HEK293T (cell line): ENCODE data around the gene WDR54.

Experiments used
- BHLHE40 ChIP-seq: fragments of 450-650 bp; IDR thresholded peaks from 2 replicates; pipeline ENCODE4 v1.6.1; 2016; ENCODE audit warnings: mild to moderate bottlenecking, moderate library complexity, borderline replicate concordance
- ELF4 ChIP-seq: fragments of 450-650 bp; IDR thresholded peaks from 2 replicates; pipeline ENCODE4 v1.6.1; 2017; ENCODE audit warnings: antibody characterized with exemption
- SP1 ChIP-seq: fragments of 450-650 bp; IDR thresholded peaks from 2 replicates; pipeline ENCODE4 v1.6.1; 2017
- SUZ12 ChIP-seq: fragments of 450-650 bp; IDR thresholded peaks from 2 replicates; pipeline ENCODE4 v1.6.1; 2016; ENCODE audit warnings: mild to moderate bottlenecking

- TF ChIP-seq ELF4 (no peak), SP1 (no peak), SUZ12 (no peak), BHLHE40 (no peak)
These were observed 27.2 kb downstream of the WDR54 start for GRCh38 chr2:74448771-74449170.
